Heart left ventricle (tissue), 16 donors: Measurements from ENCODE around the gene IFRD1. TPM values are rescaled to one million over a fixed set of nuclear protein-coding genes. Genes with fewer than 3 reads are reported as not detected.

Source experiments
- ATAC-seq, 4 donors: fragments of 200-7000 bp; cut with Tn5 transposase; one replicate each; pipeline ENCODE4 v1.9.1; 2020 to 2022; ENCODE audit warnings: moderate library complexity in 4 of 4, mild to moderate bottlenecking in 3 of 4, moderate number of reproducible peaks in 1 of 4
- DNase-seq, 5 donors: peaks; one replicate each; pipeline ENCODE4 v3.0.0-alpha.2; 2020
- H3K27ac ChIP-seq, 12 donors: fragments of 200-600 bp; sonication (generic) in 4 of 12; one replicate each; pipeline versions ENCODE4 v1.5.0 to v1.8.0; 2016 to 2022; ENCODE audit warnings: mild to moderate bottlenecking in 2 of 12
- H3K27me3 ChIP-seq, 9 donors: fragments of 200-600 bp; sonication (generic) in 2 of 9; one replicate each; pipeline versions ENCODE4 v1.5.1 to v1.8.0; 2016 to 2022; ENCODE audit warnings: mild to moderate bottlenecking in 3 of 9
- H3K36me3 ChIP-seq, 9 donors: fragments of 200-600 bp; sonication (generic) in 2 of 9; one replicate each; pipeline versions ENCODE4 v1.5.0 to v1.8.0; 2018 to 2022; ENCODE audit warnings: mild to moderate bottlenecking in 2 of 9
- H3K4me1 ChIP-seq, 12 donors: fragments of 200-600 bp; sonication (generic) in 4 of 12; one replicate each; pipeline versions ENCODE4 v1.5.0 to v1.8.0; 2016 to 2022; ENCODE audit warnings: mild to moderate bottlenecking in 3 of 12
- H3K4me3 ChIP-seq, 12 donors: fragments of 200-600 bp; sonication (generic) in 4 of 12; one replicate each; pipeline versions ENCODE4 v1.5.0 to v1.8.0; 2017 to 2022; ENCODE audit warnings: mild to moderate bottlenecking in 9 of 12, moderate library complexity in 4 of 12
- H3K9me3 ChIP-seq, 12 donors: fragments of 200-600 bp; sonication (generic) in 4 of 12; one replicate each; pipeline versions ENCODE4 v1.5.0 to v1.8.0; 2016 to 2022; ENCODE audit warnings: mild to moderate bottlenecking in 1 of 12
- CTCF ChIP-seq, 12 donors: fragments of 200-600 bp; sonication (generic) in 4 of 12; IDR thresholded peaks; one replicate each; pipeline versions ENCODE4 v1.5.0 to v1.8.0; 2018 to 2022; ENCODE audit warnings: antibody characterized with exemption in 12 of 12, mild to moderate bottlenecking in 5 of 12
- POLR2A ChIP-seq, 2 donors: fragments of 450-650 bp; IDR thresholded peaks; one replicate each; pipeline ENCODE4 v1.6.1; 2017; ENCODE audit warnings: antibody characterized with exemption in 2 of 2, mild to moderate bottlenecking in 2 of 2, moderate library complexity in 2 of 2
- WGBS, 4 donors: extraction: QIAGEN DNeasy Blood & Tissue Kit in 2 of 4; methylation state at CpG; one replicate each; pipeline versions ENCODE4 v1.1.5 to v1.1.7; 2013 to 2018; 5-methylcytosine and 5-hydroxymethylcytosine counted together
- intact Hi-C, 10 donors: fragments of 100-400 bp; cut with DNase I; formaldehyde crosslinking; loops; one replicate each; pipeline versions ENCODE4 v1.11.1 to v1.14.2; 2022
- polyA plus RNA-seq, 2 donors: library from polyadenylated mRNA; stranded (reverse); fragments of 200-250 nt; gene quantifications; one replicate each; pipeline ENCODE4 v1.2.3, GENCODE V29; 2013
- total RNA-seq, 9 donors: library from RNA; depleted of rRNA in 2 of 9; stranded (reverse); fragments of >200 nt in 2 of 9; fragmentation: NEBNext Ultra II Directional in 3 of 9; extraction: Animal tissue kit (Norgen Biotek cat#: 25700) in 3 of 9; gene quantifications; one replicate each; pipeline versions ENCODE4 v1.1.0 to v1.2.4, GENCODE V29; 2016 to 2023
- donor health status: ischemic (EF 13 %, LVEDD 7.1; RV severe dilation, severe dysfunction).
- donor health status: healthy with polysubstance abuse.
- donor health status: DM: no; HTN: yes; CAD: no.
- donor health status: DM: no; HTN: no; CAD: no.
- donor health status: ischemic (EF 25% LVEDD 6.9; RV normal size, moderate dysfunction).
- donor health status: ischemic (EF 25% LVEDD 5.7; RV mildly dilated, moderate dysfunction).
- donor health status: healthy.
- donor health status: DM: yes; HTN: yes; CAD: no.
- donor health status: ischemic (EF 35%, LVEDD 5.7; RV mildly dilated, moderate dysfunction).
- donor health status: nonischemic (EF 11% LVEDD 7.7; RV severe dilation, severe dysfunction).
- donor health status: DM: yes; HTN: yes; CAD: no.
- donor health status: PGD.
- donor health status: ischemic (EF 29% LVEDD 5.4; RV normal size, mild dysfunction).
- donor health status: nonischemic (EF 23%, LVEDD 6.1; RV moderate dilation, normal function).

IFRD1 gene
- total and polyA plus RNA-seq, 11 donors = 11.3 to 74.7 (median 28.1) TPM

DNA sequence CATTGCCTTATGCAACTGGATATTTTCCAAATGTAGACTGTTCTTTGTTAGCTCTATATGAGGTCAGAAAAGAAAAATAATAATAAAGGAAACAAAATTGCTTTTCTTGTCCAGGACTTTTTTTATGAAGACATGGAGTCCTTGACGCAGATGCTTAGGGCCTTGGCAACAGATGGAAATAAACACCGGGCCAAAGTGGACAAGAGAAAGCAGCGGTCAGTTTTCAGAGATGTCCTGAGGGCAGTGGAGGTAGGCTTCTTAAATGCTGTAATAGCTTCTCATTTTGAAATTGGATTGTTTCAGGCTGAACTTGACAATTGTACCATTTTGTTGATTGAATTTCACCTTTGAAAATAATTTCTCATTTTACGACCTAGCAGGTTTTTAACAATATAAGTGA, 17.6 kb downstream of the IFRD1 start:
- intact Hi-C loops = no loop called here
- no peaks in the 10 kb centered on the region for H3K9me3 ChIP-seq
- TF ChIP-seq POLR2A (IDR thresholded peaks at IDR 0.05) (no peak), CTCF (IDR thresholded peaks at IDR 0.05) (no peak)
- WGBS, 4 donors = 73 to 97% (median 87%) methylated on average over 4 of the region's 4 CpGs
- ATAC-seq (no peak), DNase-seq (no peak)
- peaks cover 0 to 35% (median 7%) of the 10 kb centered on the region in 12 donors for H3K4me1 ChIP-seq
- H3K27ac ChIP-seq = no peak overlapping the region
- H3K36me3 ChIP-seq = peaks cover 0 to 100% (median 95%) of the 10 kb centered on the region in 9 donors
- H3K4me3 ChIP-seq = no peak overlapping the region
- H3K27me3 ChIP-seq = no peaks in the 10 kb centered on the region

DNA sequence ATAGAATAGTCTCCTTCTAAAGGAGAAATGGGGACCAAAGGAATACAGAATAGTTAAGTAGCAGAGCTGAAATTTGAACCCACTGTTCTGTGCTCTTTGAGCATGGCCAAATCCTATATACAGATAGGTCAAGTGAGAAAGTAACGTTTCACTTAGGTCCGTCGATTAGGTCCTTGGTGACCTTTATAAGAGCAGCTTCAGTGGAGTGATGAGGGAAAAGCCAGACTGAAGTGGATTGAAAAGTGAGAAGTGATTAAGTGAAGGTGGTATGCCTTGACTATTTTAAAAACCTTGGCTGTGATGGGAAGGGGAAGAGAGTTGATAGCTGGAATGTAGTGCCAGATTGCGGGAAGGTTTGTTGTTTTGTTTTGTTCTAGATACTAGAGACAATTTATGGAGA, 19.9 kb downstream of the IFRD1 start:
- no peaks in the 10 kb centered on the region for H3K27me3 ChIP-seq

DNA sequence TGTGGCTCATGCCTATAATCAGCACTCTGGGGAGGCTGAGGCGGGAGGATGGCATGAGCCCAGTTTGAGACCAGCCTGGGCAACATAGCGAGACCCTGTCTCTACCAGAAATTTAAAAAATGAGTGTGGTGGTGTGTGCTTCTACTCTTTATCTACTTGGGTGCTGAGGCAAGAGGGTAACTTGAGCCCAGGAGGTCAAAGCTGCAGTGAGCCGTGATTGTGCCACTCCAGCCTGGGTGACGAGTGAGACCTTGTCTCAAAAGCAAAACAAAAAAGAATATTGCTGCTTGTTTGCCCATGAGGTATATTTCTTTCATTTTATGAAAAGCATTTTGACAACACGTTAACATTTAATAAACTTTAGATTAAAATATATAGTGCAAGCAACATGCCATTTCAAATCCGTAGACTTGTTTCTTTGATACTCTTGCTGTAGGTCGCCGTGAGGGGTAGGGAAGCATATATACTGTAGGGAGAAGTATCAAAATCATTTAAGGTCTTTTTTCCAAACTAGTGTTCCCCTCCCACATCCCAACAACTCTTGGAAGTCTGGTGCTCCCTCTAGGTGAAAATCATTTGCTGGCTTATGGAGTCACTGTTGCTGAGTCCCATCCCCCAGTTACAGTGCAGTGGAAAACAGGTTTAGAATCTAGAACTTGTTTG, 26.3 kb downstream of the IFRD1 start:
- ATAC-seq = no peak
- H3K9me3 ChIP-seq = no peaks in the 10 kb centered on the region
- no peaks in the 10 kb centered on the region for H3K27me3 ChIP-seq
- intact Hi-C loops = no loop called here
- no peak overlapping the region for H3K4me3 ChIP-seq
- 88 to 98% (median 95%) methylated on average over 8 of the region's 8 CpGs for WGBS, 4 donors
- H3K27ac ChIP-seq = no peak overlapping the region
- H3K36me3 ChIP-seq = peaks cover 0 to 67% (median 61%) of the 10 kb centered on the region in 9 donors
- peak in 1 of 5 donors; percentile 14 for DNase-seq
- TF ChIP-seq POLR2A (IDR thresholded peaks at IDR 0.05) (no peak), CTCF (IDR thresholded peaks at IDR 0.05) (no peak)
- peaks cover 0 to 11% (median 3%) of the 10 kb centered on the region in 12 donors for H3K4me1 ChIP-seq

More for the DNA sequence above, 19.9 kb downstream of the IFRD1 start:
- H3K4me1 ChIP-seq = peaks cover 0 to 28% (median 5%) of the 10 kb centered on the region in 12 donors
- H3K4me3 ChIP-seq = no peak overlapping the region
- H3K36me3 ChIP-seq = peaks cover 0 to 100% (median 96%) of the 10 kb centered on the region in 9 donors
- H3K9me3 ChIP-seq = no peaks in the 10 kb centered on the region
- no peak for TF ChIP-seq CTCF (IDR thresholded peaks at IDR 0.05)
- no peak for TF ChIP-seq POLR2A (IDR thresholded peaks at IDR 0.05)
- WGBS, 4 donors = 38 to 54% (median 42%) methylated on average over 4 of the region's 4 CpGs
- intact Hi-C loops = no loop called here
- peak overlapping the region in 5 of 12 donors; percentile 2 to 43 (median 34) for H3K27ac ChIP-seq
- DNase-seq = no peak
- ATAC-seq = peak in 3 of 4 donors; percentile 31 to 89 (median 85)

- intact Hi-C loops = loop anchor here in 1 of 10 donors (2.0 kb wide), 1 partner anchor 30 kb away; the partner anchor contains the start of gene IFRD1
- peak overlapping the region; percentile 36 to 96 (median 80) for H3K27ac ChIP-seq
- peak overlapping the region in 7 of 12 donors; percentile 0 to 52 (median 16) for H3K4me3 ChIP-seq
- H3K36me3 ChIP-seq = peaks cover 0 to 20% (median 15%) of the 10 kb centered on the region in 9 donors
- H3K9me3 ChIP-seq = no peaks in the 10 kb centered on the region
- 62 to 81% (median 67%) methylated on average over 2 of the region's 2 CpGs for WGBS, 4 donors
- peaks cover 0 to 53% (median 33%) of the 10 kb centered on the region in 12 donors for H3K4me1 ChIP-seq
- no peaks in the 10 kb centered on the region for H3K27me3 ChIP-seq
- TF ChIP-seq CTCF (IDR thresholded peaks at IDR 0.05) = no peak
- TF ChIP-seq POLR2A (IDR thresholded peaks at IDR 0.05) = no peak
- ATAC-seq (no peak), DNase-seq (no peak)
Observed at GRCh38 chr7:112481121-112481736, 31.0 kb downstream of the IFRD1 start.
